H1 (cell line): ENCODE data around the gene DNAAF8. TPM values are rescaled to one million over a fixed set of nuclear protein-coding genes. Genes with fewer than 3 reads are reported as not detected.

Experiments
- ASH2L ChIP-seq: fragments of 200-600, 300-600 bp; sonication (generic); IDR thresholded peaks from one replicate; pipeline ENCODE4 v1.7.1; 2017; ENCODE audit warnings: low read length
- CBX5 ChIP-seq: fragments of 300-800, 300-1000 bp; sonication (generic); IDR thresholded peaks from 2 replicates; pipeline ENCODE4 v1.7.1; 2016; ENCODE audit warnings: antibody characterized with exemption, low read length, low read depth
- GABPA ChIP-seq: IDR thresholded peaks from 2 replicates; pipeline ENCODE4 v1.6.1; 2011; ENCODE audit warnings: mild to moderate bottlenecking, low read length, moderate library complexity, borderline replicate concordance; ENCODE audit not compliant: insufficient read depth
- POLR2AphosphoS5 ChIP-seq: IDR thresholded peaks from 2 replicates; pipeline ENCODE4 v1.6.1; 2011; ENCODE audit warnings: low read depth, low read length
- polyA plus RNA-seq, 7 experiments: library from polyadenylated mRNA; depleted of rRNA in 3 of 7; stranded (reverse) in 5 of 7; unstranded in 2 of 7; fragments of >200 nt in 5 of 7; fragments of 200-250 nt in 2 of 7; gene quantifications; 1 replicate in 5 of 7; 2 replicates in 1 of 7; 4 replicates in 1 of 7; pipeline versions ENCODE4 v1.2.1 to v1.2.3, GENCODE V29; 2011 to 2013; ENCODE audit warnings: missing spikeins in 2 of 7, mixed read lengths in 2 of 7
- total RNA-seq: library from RNA; stranded (reverse); fragmentation: NEBNext Ultra II Directional; extraction: Animal tissue kit (Norgen Biotek cat#: 25700); gene quantifications from 2 replicates; pipeline ENCODE4 v1.2.1, GENCODE V29; 2021

DNAAF8 gene
- total and polyA plus RNA-seq, 2 of the 8 experiments (the other 6 are each of a cell fraction or from before 2014, with no cell fraction given) = 0.39 TPM; not detected in 1

- TF ChIP-seq ASH2L (peak; percentile 60), CBX5 (no peak), GABPA (peak; percentile 91), POLR2AphosphoS5 (no peak)
These were observed at the start of gene DNAAF8, which contains the start of gene ANKS3 (continued) for GRCh38 chr16:4734063-4734729.
